Kidney (tissue), 14 donors: Measurements from ENCODE around the gene KCNMB2. TPM values are rescaled to one million over a fixed set of nuclear protein-coding genes. Genes with fewer than 3 reads are reported as not detected.

ENCODE experiments used
- DNase-seq, 5 donors: peaks; one replicate each; pipeline ENCODE4 v3.0.0-alpha.2; 2013 to 2020
- FAIRE-seq: peaks from 2 replicates; lab custom pipeline; 2012; peaks lifted over from hg19 to GRCh38; lab: Jason Lieb, UNC
- H3K27ac ChIP-seq, 2 donors: one replicate each; pipeline ENCODE4 v1.7.0; 2013; ENCODE audit warnings: low read depth in 2 of 2, low read length in 2 of 2, inconsistent platforms in 1 of 2
- H3K27me3 ChIP-seq: one replicate; pipeline ENCODE4 v1.7.1; 2013; ENCODE audit warnings: low read length, inconsistent platforms; ENCODE audit not compliant: control insufficient read depth, insufficient read depth
- H3K36me3 ChIP-seq, 3 donors: one replicate each; pipeline versions ENCODE4 v1.7.0 to v1.7.1; 2013; ENCODE audit warnings: low read length in 3 of 3, control low read depth in 1 of 3, inconsistent platforms in 1 of 3; ENCODE audit not compliant: insufficient read depth in 3 of 3, control insufficient read depth in 2 of 3
- H3K4me1 ChIP-seq, 3 donors: one replicate each; pipeline versions ENCODE4 v1.7.0 to v1.7.1; 2013; ENCODE audit warnings: low read length in 3 of 3, inconsistent platforms in 1 of 3, low read depth in 1 of 3; ENCODE audit not compliant: control insufficient read depth in 2 of 3, insufficient read depth in 2 of 3
- H3K4me3 ChIP-seq, 3 donors: one replicate each; pipeline versions ENCODE4 v1.7.0 to v1.8.1; 2013; ENCODE audit warnings: low read length in 3 of 3, control low read depth in 1 of 3, inconsistent platforms in 1 of 3
- H3K9ac ChIP-seq, 3 donors: one replicate each; pipeline versions ENCODE4 v1.7.0 to v1.7.1; 2013; ENCODE audit warnings: low read length in 3 of 3, control low read depth in 1 of 3, inconsistent platforms in 1 of 3
- H3K9me3 ChIP-seq, 3 donors: one replicate each; pipeline versions ENCODE4 v1.7.0 to v1.7.1; 2013; ENCODE audit warnings: low read length in 3 of 3, control low read depth in 1 of 3, inconsistent platforms in 1 of 3; ENCODE audit not compliant: control insufficient read depth in 2 of 3, insufficient read depth in 1 of 3
- CTCF ChIP-seq: IDR thresholded peaks from 3 replicates; pipeline ENCODE4 v1.5.1; 2012; ENCODE audit warnings: mild to moderate bottlenecking, moderate library complexity, borderline replicate concordance; ENCODE audit not compliant: insufficient read depth; ENCODE audit errors: extremely low read depth
- intact Hi-C: fragments of 100-400 bp; cut with DNase I; formaldehyde crosslinking; loops from one replicate; pipeline ENCODE4 v1.11.1; 2022
- polyA plus RNA-seq: library from polyadenylated mRNA; stranded (reverse); fragments of 350-450 nt; fragmentation: Illumina TruSeq; extraction: RNeasy Lipid Tissue Mini Kit (QIAGEN cat#74804); gene quantifications from one replicate; pipeline ENCODE4 v1.2.3, GENCODE V29; 2014; ENCODE audit warnings: low read depth, low replicate concordance; ENCODE audit not compliant: insufficient read depth
- total RNA-seq: library from RNA; stranded (reverse); fragmentation: NEBNext Ultra II Directional; extraction: Animal tissue kit (Norgen Biotek cat#: 25700); gene quantifications from one replicate; pipeline ENCODE4 v1.2.1, GENCODE V29; 2021
- donor health status: control.
- donor health status: control.
- donor health status: control.
- donor health status: control.
- donor health status: control.
- donor health status: DM: yes; HTN: yes; CAD: no.
- donor health status: Normal renal cell carcinoma (clear cell type).

Gene KCNMB2
- total and polyA plus RNA-seq, 2 donors from 2014 or later, result 2.1 to 4.4 TPM

- no peaks in the 10 kb centered on the region for H3K27me3 ChIP-seq
- no peak overlapping the region for H3K27ac ChIP-seq
- no peak for TF ChIP-seq CTCF
- no peak overlapping the region for H3K9ac ChIP-seq
- no peak overlapping the region for H3K4me3 ChIP-seq
- no peaks in the 10 kb centered on the region for H3K9me3 ChIP-seq
- intact Hi-C loops, result no loop called here
- H3K36me3 ChIP-seq, result no peaks in the 10 kb centered on the region
- H3K4me1 ChIP-seq, result peaks cover 0 to 5% (median 0%) of the 10 kb centered on the region in 3 donors
- no peak for FAIRE-seq
- no peak for DNase-seq
Observed at GRCh38 chr3:178510496-178510895, 25.7 kb upstream of the KCNMB2 start.

GRCh38 chr3:178512647-178513046, 23.6 kb upstream of the KCNMB2 start:
- no peak overlapping the region for H3K27ac ChIP-seq
- H3K9ac ChIP-seq, result no peak overlapping the region
- FAIRE-seq (no peak), DNase-seq (no peak)
- peaks cover 0 to 5% (median 2%) of the 10 kb centered on the region in 3 donors for H3K4me1 ChIP-seq
- TF ChIP-seq CTCF, result no peak
- no peaks in the 10 kb centered on the region for H3K36me3 ChIP-seq
- H3K9me3 ChIP-seq, result no peaks in the 10 kb centered on the region
- H3K4me3 ChIP-seq, result no peak overlapping the region
- H3K27me3 ChIP-seq, result no peaks in the 10 kb centered on the region
- intact Hi-C loops, result no loop called here

- peak in 4 of 5 donors; percentile 37 to 84 (median 56) for DNase-seq
Observed at GRCh38 chr3:178513546-178514380, 22.5 kb upstream of the KCNMB2 start.

More at GRCh38 chr3:178513546-178514380, 22.5 kb upstream of the KCNMB2 start:
- TF ChIP-seq CTCF, result no peak
- Histone ChIP-seq H3K4me1 (peaks cover 0 to 2% (median 0%) of the 10 kb centered on the region in 3 donors), H3K27ac (no peak overlapping the region), H3K27me3 (no peaks in the 10 kb centered on the region), H3K4me3 (no peak overlapping the region), H3K9me3 (no peaks in the 10 kb centered on the region), H3K36me3 (no peaks in the 10 kb centered on the region), H3K9ac (no peak overlapping the region)
- intact Hi-C loops, result no loop called here
- FAIRE-seq, result no peak
